ENCODE measurements around the gene HEG1.

The HEG1 gene

DNA sequence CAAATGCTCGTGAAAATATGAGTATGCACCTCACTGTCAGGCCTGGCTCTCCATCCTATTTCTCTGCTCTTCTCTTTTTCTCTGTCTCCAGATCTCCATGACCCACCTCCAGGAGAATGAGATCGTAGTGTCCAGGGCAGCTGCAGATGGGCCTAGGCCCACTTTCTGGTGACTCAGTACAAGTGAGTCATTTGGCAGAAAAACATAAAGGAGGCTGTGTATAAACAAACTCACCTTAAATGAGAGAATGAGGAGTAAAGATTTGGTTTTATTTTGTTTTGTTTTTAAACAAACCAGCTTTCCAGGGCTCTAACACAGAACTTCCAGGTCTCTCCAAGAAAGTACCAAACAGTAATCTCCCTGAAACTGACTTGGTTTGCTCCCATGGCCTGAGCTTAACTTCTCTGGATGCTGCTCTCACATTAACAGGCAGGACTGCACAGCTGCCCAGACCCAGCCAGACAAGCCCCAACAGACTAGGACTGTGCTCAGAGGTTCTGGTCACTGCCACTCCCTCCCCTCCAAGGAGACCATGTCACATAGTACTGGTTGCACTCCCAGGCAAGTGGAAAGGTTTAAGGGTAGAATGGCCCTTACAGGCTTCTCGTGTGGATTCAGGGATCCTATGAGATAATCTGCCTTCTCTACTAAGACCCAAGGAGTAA, 1.5 kb upstream of the HEG1 start:
- peak overlapping the region; percentile 83 for H3K27ac ChIP-seq (ENCODE audit: low read depth, low read length)
- peaks cover 51% of the 10 kb centered on the region for H3K4me1 ChIP-seq (ENCODE audit: control insufficient read depth, insufficient read depth, low read length, unreplicated experiment)
- peak overlapping the region; percentile 76 for H3K4me3 ChIP-seq (ENCODE audit: low read depth, low read length)

DNA sequence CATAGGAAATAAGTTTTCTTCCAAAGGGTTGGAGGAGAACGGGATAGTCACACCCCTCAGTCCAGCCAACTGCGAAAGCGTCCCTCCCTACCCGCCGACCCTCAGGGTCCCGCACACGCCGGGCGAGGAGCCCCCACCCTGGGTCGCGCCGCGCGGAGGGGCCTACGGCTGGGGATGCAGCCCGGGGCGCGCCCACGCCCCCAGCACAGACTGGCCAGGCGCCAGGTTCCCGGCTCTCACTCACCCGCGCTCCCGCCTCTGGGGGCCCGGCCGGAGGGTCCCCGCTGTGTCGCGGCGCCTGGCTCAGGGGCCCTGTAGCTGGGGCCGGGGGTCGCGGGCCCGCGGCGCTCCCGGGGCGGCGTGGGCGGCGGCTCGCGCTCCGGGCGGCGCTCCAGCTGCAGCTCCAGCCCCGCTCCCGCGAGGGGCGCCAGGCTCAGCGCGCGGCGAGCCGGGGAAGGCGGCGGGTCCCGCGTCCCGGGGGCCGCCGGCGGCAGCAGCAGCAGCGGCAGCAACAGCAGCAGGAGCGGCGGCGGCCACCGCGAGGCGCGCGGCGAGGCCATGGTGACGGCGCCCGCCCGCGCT, 375 bp downstream of the HEG1 start:
- Histone ChIP-seq H3K27me3 (ENCODE audit: insufficient read depth, low read length) (no peaks in the 10 kb centered on the region), H3K27ac (ENCODE audit: low read depth, low read length) (peak overlapping the region; percentile 98), H3K4me1 (ENCODE audit: control insufficient read depth, insufficient read depth, low read length, unreplicated experiment) (peaks cover 50% of the 10 kb centered on the region), H3K4me3 (ENCODE audit: low read depth, low read length) (peak overlapping the region; percentile 94), H3K79me2 (ENCODE audit: control insufficient read depth, insufficient read depth, low read length, unreplicated experiment) (peaks cover 42% of the 10 kb centered on the region), H2AFZ (ENCODE audit: low read length, unreplicated experiment) (no peak overlapping the region), H3K36me3 (ENCODE audit: insufficient read depth, low read length) (no peaks in the 10 kb centered on the region)

More for the DNA sequence above, 1.5 kb upstream of the HEG1 start:
- Histone ChIP-seq H2AFZ (ENCODE audit: low read length, unreplicated experiment) (no peak overlapping the region), H3K79me2 (ENCODE audit: control insufficient read depth, insufficient read depth, low read length, unreplicated experiment) (peaks cover 27% of the 10 kb centered on the region), H3K36me3 (ENCODE audit: insufficient read depth, low read length) (no peaks in the 10 kb centered on the region), H3K27me3 (ENCODE audit: insufficient read depth, low read length) (no peaks in the 10 kb centered on the region)

DNA sequence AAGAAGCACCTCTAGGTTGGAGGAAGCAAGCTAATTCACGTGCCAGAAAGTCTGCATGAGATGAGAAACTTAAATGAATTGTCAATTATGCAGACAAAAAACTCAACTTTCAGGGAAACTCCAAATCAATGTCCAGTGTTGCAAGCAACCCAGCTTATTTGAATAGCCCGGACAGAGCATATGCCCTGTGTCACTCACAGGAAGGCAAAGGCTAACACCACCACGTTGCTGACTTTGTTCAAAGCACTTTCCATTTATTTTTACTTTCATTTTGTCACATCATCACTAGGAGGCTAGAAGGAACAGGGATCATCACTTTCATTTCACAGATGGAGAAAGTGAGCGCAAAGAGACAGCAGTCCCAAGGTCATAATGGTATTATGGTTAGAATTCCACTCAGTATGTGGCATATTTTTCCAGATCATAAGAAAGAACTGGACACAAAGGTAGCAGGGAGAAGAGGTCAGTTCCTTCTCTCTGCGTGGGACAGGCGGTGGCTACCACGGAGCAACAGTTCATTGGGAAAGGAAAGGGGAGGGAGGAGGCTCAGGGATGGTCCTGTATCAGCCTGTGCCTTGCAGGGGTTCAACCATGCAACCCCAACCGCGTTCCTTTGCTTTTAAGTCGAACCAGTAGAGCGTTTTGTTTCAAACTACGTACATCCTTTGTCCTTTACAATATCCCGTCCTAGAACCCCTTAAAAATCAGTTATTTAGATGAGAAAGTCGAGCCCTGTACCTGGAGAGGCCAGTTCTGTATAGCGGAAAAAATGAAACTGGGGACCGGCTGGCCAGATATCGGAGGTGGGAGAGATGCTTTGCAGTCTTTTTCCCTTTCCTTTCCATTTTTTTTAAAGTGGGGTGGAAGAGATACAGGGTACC, 1.1 kb downstream of the HEG1 start:
- Histone ChIP-seq H3K4me3 (ENCODE audit: low read depth, low read length) (peak overlapping the region; percentile 94), H3K79me2 (ENCODE audit: control insufficient read depth, insufficient read depth, low read length, unreplicated experiment) (peaks cover 49% of the 10 kb centered on the region), H3K27ac (ENCODE audit: low read depth, low read length) (peak overlapping the region; percentile 98), H3K27me3 (ENCODE audit: insufficient read depth, low read length) (no peaks in the 10 kb centered on the region), H3K36me3 (ENCODE audit: insufficient read depth, low read length) (0 out of 2 replicates have a peak, but pooled peaks cover 2% of the 10 kb centered on the region), H2AFZ (ENCODE audit: low read length, unreplicated experiment) (no peak overlapping the region), H3K4me1 (ENCODE audit: control insufficient read depth, insufficient read depth, low read length, unreplicated experiment) (peaks cover 50% of the 10 kb centered on the region)

DNA sequence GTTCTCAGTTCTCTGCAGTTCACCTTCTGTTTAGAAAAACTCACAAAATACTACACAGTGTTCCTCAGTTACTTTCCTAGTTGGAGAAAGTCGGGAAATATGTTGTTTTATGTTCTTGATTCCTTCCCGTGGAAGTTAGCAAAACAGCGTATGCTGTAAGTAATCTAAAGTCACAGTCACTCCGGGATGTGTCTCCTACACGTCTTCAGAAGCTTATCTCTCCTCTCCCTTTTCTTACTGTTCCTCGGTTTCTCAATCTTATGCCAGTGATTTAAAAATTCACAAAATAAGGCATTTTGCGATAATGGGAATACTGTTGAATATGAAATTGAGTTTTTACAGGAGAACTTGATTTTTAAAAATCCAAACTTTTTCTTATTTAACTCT, 1.7 kb downstream of the HEG1 start:
- Histone ChIP-seq H3K27ac (ENCODE audit: low read depth, low read length) (peak overlapping the region; percentile 98), H3K27me3 (ENCODE audit: insufficient read depth, low read length) (no peaks in the 10 kb centered on the region), H3K4me3 (ENCODE audit: low read depth, low read length) (peak overlapping the region; percentile 94), H2AFZ (ENCODE audit: low read length, unreplicated experiment) (no peak overlapping the region), H3K4me1 (ENCODE audit: control insufficient read depth, insufficient read depth, low read length, unreplicated experiment) (peaks cover 50% of the 10 kb centered on the region), H3K79me2 (ENCODE audit: control insufficient read depth, insufficient read depth, low read length, unreplicated experiment) (peaks cover 55% of the 10 kb centered on the region), H3K36me3 (ENCODE audit: insufficient read depth, low read length) (peaks cover 5% of the 10 kb centered on the region; the same call in 1 of the 2 replicates)

DNA sequence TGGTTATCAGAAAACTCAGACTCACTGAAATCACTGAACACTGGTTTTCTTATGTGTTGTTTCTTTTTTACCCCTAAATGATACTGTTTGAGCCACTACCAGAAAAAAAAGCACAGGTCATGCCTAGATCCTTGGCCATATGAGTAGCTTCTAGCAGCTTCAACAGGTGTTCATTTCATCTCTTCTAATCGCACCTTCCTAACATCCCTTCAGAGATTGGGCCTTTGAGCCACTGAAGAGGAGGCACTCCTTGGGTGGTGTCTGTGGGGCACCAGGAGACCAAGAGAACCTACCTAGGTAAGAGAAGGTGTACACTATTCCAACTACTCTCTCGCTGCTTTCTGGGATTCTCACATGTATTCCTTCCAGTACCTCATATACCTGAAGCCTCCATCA, 2.5 kb downstream of the HEG1 start:
- H3K27ac ChIP-seq (ENCODE audit: low read depth, low read length) = peak overlapping the region; percentile 98
- H2AFZ ChIP-seq (ENCODE audit: low read length, unreplicated experiment) = no peak overlapping the region
- H3K36me3 ChIP-seq (ENCODE audit: insufficient read depth, low read length) = peaks cover 5% of the 10 kb centered on the region; the same call in 1 of the 2 replicates
- H3K27me3 ChIP-seq (ENCODE audit: insufficient read depth, low read length) = no peaks in the 10 kb centered on the region
- peaks cover 63% of the 10 kb centered on the region for H3K79me2 ChIP-seq (ENCODE audit: control insufficient read depth, insufficient read depth, low read length, unreplicated experiment)
- H3K4me3 ChIP-seq (ENCODE audit: low read depth, low read length) = peak overlapping the region; percentile 94
- peaks cover 50% of the 10 kb centered on the region for H3K4me1 ChIP-seq (ENCODE audit: control insufficient read depth, insufficient read depth, low read length, unreplicated experiment)

DNA sequence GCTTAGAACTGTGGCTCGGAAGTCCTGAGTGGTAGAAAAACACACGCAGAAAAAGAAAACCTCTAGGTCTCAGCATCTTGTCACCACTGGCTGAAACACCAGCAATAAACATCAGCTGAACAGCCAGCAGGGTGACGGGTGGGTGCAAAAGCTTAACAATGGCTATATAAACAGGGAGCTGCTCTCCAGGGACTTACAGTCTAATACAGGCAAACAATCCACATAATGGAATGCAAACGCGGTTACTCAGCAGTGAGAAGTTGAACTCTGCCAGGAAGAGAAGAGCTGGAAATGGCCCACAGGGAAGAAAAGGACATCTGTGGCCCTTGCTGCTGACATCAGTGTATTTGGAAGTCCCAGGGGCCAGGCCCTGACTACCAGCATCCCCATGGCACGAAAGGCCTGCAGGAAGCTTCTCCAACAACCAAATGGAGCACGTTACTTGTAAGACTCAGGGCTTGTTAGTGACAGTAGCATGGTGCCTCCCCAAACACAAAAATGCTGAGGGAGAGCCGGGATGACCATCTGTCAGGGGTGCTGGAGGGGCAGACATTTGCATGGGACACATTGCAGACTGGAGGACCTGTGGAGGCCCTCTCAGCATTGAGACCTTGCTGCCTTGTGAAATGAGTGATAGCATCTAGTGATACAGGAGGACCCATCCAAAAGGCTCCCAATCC, 3.0 kb downstream of the HEG1 start:
- Histone ChIP-seq H2AFZ (ENCODE audit: low read length, unreplicated experiment) (no peak overlapping the region), H3K36me3 (ENCODE audit: insufficient read depth, low read length) (peaks cover 5% of the 10 kb centered on the region; the same call in 1 of the 2 replicates), H3K27ac (ENCODE audit: low read depth, low read length) (peak overlapping the region; percentile 98), H3K4me1 (ENCODE audit: control insufficient read depth, insufficient read depth, low read length, unreplicated experiment) (peaks cover 50% of the 10 kb centered on the region), H3K4me3 (ENCODE audit: low read depth, low read length) (peak overlapping the region; percentile 94), H3K79me2 (ENCODE audit: control insufficient read depth, insufficient read depth, low read length, unreplicated experiment) (peaks cover 68% of the 10 kb centered on the region), H3K27me3 (ENCODE audit: insufficient read depth, low read length) (no peaks in the 10 kb centered on the region)

DNA sequence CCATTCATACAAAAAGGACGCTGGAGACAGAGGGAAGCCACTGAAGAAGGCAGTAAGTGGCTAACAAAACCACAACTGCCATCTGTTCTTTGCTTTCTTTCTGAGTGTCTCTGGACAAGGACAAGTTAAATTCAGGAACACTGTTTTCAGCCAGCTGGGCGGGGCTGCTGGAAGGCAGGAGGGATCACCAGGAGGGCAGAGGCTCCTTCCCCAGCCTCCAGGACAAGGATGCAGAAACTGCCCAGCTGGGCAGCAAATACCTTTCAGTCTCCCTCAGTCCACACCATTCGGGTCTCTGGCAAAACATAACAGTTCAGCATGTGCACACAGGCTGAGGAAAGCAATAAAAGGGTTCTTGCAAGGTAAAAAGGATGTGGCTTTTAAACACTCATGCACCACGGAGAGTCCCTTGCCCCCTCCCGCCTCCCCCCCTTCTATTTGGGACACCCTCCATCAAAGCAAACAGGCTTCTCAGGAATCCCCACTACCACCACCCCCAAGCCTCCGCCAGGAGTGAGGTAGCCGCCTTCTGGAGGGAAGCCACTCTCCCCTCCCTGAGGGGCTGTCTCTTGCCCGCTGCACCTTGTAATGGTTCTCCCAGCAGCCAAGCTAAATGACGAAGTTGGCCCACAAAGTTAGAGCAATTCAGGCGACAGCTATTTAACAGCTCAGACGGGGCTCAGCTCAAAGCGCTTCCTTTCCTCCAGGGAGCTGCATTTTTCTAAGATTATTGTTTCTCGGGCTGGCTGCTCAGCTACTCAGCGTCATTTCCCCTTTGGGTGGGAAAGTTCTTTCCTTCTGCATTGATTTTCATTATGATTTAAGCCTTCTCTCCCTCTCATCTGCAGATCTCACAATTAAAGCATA, 3.8 kb downstream of the HEG1 start:
- Histone ChIP-seq H2AFZ (ENCODE audit: low read length, unreplicated experiment) (no peak overlapping the region), H3K27ac (ENCODE audit: low read depth, low read length) (peak overlapping the region; percentile 98), H3K4me3 (ENCODE audit: low read depth, low read length) (peak overlapping the region; percentile 94), H3K36me3 (ENCODE audit: insufficient read depth, low read length) (peaks cover 13% of the 10 kb centered on the region; the same call in 1 of the 2 replicates), H3K27me3 (ENCODE audit: insufficient read depth, low read length) (no peaks in the 10 kb centered on the region), H3K79me2 (ENCODE audit: control insufficient read depth, insufficient read depth, low read length, unreplicated experiment) (peaks cover 76% of the 10 kb centered on the region), H3K4me1 (ENCODE audit: control insufficient read depth, insufficient read depth, low read length, unreplicated experiment) (peaks cover 44% of the 10 kb centered on the region)

DNA sequence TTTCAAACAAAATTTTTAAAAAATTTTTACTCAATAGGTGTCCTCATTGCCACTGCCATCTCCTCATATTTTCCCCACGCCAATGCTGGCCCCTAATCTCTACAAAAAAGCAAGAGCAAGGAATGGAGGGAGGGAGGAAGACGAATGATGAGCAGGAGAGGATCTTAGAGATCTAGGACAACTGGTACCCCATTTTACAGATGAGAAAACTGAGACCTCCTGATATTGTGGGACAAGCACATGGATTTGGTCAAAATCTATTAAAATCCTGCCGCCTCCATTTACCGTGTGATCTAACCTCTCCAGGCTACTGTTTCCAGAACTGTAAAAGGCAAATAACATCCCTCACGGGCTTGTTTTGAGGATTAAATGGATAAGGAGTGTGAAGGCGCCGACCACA, 4.6 kb downstream of the HEG1 start:
- no peak overlapping the region for H2AFZ ChIP-seq (ENCODE audit: low read length, unreplicated experiment)
- H3K27ac ChIP-seq (ENCODE audit: low read depth, low read length) = peak overlapping the region; percentile 98
- no peaks in the 10 kb centered on the region for H3K27me3 ChIP-seq (ENCODE audit: insufficient read depth, low read length)
- peak overlapping the region; percentile 94 for H3K4me3 ChIP-seq (ENCODE audit: low read depth, low read length)
- H3K79me2 ChIP-seq (ENCODE audit: control insufficient read depth, insufficient read depth, low read length, unreplicated experiment) = peaks cover 82% of the 10 kb centered on the region
- H3K36me3 ChIP-seq (ENCODE audit: insufficient read depth, low read length) = peaks cover 13% of the 10 kb centered on the region; the same call in 1 of the 2 replicates
- peaks cover 43% of the 10 kb centered on the region for H3K4me1 ChIP-seq (ENCODE audit: control insufficient read depth, insufficient read depth, low read length, unreplicated experiment)

DNA sequence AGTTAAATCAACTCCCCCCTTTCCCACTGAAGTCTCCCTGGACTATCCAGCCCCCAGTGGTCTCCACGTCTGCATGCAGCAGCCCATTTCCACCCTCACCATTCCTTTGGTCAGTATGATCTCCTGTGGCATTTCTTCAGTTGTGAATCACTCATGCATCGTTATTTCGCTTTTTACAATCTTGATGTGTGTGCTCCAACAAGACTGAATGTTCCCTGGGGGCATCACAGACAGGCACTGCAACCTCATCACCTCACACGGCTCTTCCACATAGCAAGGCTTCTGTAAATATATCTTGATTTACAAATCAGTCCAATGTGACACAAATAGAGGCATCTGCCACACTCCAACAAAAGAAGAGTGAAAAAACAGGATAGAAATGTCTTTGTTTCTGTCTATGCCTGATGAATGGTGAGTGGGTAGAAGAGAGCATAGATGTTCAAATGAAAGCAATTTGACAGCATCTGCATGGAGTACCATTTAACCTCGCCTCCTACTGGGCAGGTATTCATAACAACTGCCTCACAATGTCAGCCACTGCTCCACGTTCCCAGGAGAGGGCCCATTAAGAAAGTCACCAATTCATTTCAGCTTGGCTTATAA, 5.2 kb downstream of the HEG1 start:
- Histone ChIP-seq H3K27ac (ENCODE audit: low read depth, low read length) (peak overlapping the region; percentile 98), H2AFZ (ENCODE audit: low read length, unreplicated experiment) (no peak overlapping the region), H3K79me2 (ENCODE audit: control insufficient read depth, insufficient read depth, low read length, unreplicated experiment) (peaks cover 87% of the 10 kb centered on the region), H3K36me3 (ENCODE audit: insufficient read depth, low read length) (peaks cover 13% of the 10 kb centered on the region; the same call in 1 of the 2 replicates), H3K4me1 (ENCODE audit: control insufficient read depth, insufficient read depth, low read length, unreplicated experiment) (peaks cover 47% of the 10 kb centered on the region), H3K4me3 (ENCODE audit: low read depth, low read length) (no peak overlapping the region), H3K27me3 (ENCODE audit: insufficient read depth, low read length) (no peaks in the 10 kb centered on the region)
